ENCODE measurements around the gene DNAJC5. TPM values are rescaled to one million over a fixed set of nuclear protein-coding genes. Genes with fewer than 3 reads are reported as not detected.
A peak's percentile ranks its signal among the peaks of the same experiment; 100 is the strongest.

The DNAJC5 gene
- total RNA-seq, 1 experiment from 2014 or later = 79.9 TPM

DNA sequence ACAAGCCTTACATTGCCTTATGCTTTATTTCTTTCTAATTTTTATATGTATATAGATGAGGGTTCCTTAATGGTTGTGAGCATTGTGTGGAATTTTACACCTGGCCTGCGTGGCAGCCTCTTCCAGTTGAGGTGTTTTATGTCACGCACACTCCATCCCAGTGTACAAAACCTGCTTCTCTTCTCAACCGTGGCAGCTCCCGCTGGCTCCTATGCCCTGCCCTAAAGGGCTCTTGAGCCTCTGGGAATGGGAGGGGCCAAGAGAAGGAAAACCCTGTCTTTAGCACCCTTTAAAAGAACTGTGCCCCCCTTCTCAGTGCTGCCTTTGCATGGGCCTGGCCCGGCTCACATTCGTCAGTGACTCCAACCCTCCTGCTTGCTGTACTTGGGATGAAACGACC, 4.3 kb upstream of the DNAJC5 start:
- Mint-ChIP-seq H3K36me3 (ENCODE audit: insufficient read depth, unreplicated experiment) (peaks cover 85% of the 10 kb centered on the region), H3K9me3 (ENCODE audit: low read depth, unreplicated experiment) (no peaks in the 10 kb centered on the region), H3K4me1 (ENCODE audit: low read depth, unreplicated experiment) (peaks cover 25% of the 10 kb centered on the region), H3K27ac (ENCODE audit: unreplicated experiment) (no peak overlapping the region), H3K27me3 (ENCODE audit: unreplicated experiment) (no peaks in the 10 kb centered on the region), H3K4me3 (ENCODE audit: low read depth, unreplicated experiment) (no peak overlapping the region)
- CTCF ChIA-PET = interaction anchor here (0.7 kb wide), 1 partner anchor 130 kb away, joined by 3 read pairs; no protein-coding TSS in a partner anchor
- TF ChIP-seq, protein P1, sequence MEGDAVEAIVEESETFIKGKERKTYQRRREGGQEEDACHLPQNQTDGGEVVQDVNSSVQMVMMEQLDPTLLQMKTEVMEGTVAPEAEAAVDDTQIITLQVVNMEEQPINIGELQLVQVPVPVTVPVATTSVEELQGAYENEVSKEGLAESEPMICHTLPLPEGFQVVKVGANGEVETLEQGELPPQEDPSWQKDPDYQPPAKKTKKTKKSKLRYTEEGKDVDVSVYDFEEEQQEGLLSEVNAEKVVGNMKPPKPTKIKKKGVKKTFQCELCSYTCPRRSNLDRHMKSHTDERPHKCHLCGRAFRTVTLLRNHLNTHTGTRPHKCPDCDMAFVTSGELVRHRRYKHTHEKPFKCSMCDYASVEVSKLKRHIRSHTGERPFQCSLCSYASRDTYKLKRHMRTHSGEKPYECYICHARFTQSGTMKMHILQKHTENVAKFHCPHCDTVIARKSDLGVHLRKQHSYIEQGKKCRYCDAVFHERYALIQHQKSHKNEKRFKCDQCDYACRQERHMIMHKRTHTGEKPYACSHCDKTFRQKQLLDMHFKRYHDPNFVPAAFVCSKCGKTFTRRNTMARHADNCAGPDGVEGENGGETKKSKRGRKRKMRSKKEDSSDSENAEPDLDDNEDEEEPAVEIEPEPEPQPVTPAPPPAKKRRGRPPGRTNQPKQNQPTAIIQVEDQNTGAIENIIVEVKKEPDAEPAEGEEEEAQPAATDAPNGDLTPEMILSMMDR (IDR thresholded peaks at IDR 0.05; ENCODE audit: unreplicated experiment) = no peak
- intact Hi-C loops (cut with micrococcal nuclease; ENCODE audit: unreplicated experiment) = loop anchor here (10.0 kb wide), 1 partner anchor 164 kb away; no protein-coding TSS in a partner anchor
- no TSS peak for BruUV-seq (replicated peaks)
- DNase-seq = no peak

DNA sequence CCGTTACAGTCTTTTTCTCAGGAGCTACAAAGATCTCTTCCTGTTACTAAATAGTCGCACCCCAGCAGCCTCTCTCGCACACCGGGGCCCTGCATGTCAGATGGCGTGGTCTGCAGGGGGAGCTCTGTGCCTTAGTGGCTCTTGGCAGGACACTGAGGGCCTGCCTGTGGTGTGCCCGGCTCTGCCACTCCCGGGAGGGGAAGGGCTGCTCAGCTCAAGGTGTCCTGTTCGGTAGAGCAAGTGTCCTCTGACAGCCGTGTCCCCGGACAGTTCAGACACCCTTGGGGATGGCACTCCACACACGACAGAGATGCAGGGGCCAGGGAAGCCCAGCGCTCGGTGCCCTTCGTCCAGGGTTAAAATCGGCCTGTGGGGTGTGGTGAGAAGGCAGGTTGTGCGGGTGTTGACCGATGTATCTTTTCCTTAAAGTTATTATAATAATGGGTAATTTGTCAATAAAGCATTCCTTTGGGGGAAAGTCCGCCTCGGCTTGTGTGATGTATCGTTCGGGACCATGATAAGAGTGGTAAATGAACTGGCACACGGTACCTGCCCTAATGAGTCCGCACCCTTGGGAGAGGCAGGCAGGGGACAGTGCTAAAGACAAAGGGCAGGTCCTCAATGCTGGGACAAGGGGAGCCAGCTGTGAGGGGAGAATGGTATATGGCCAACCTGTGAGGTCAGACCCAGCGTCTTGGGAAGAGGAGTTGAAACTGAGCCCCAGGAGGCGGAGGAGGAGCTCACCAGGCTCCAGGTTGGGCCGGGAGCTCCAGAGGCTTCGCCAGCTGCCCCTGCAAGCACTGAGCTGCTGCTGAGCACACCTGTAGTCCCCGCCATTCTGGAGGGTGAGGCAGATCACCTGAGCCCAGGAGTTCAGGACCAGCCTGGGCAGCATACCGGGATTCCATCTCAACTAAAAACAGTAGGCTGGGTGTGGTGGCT, 3.6 kb upstream of the DNAJC5 start:
- Mint-ChIP-seq H3K9me3 (ENCODE audit: low read depth, unreplicated experiment) (no peaks in the 10 kb centered on the region), H3K36me3 (ENCODE audit: insufficient read depth, unreplicated experiment) (peaks cover 85% of the 10 kb centered on the region), H3K27ac (ENCODE audit: unreplicated experiment) (no peak overlapping the region), H3K4me1 (ENCODE audit: low read depth, unreplicated experiment) (peaks cover 30% of the 10 kb centered on the region), H3K4me3 (ENCODE audit: low read depth, unreplicated experiment) (no peak overlapping the region), H3K27me3 (ENCODE audit: unreplicated experiment) (no peaks in the 10 kb centered on the region)
- CTCF ChIA-PET = no interaction called here
- DNase-seq = no peak
- TF ChIP-seq, protein P1 (IDR thresholded peaks at IDR 0.05; ENCODE audit: unreplicated experiment) = no peak
- BruUV-seq (replicated peaks) = TSS peak; percentile 39
- intact Hi-C loops (cut with micrococcal nuclease; ENCODE audit: unreplicated experiment) = loop anchor here (10.0 kb wide), 1 partner anchor 163 kb away; no protein-coding TSS in a partner anchor

DNA sequence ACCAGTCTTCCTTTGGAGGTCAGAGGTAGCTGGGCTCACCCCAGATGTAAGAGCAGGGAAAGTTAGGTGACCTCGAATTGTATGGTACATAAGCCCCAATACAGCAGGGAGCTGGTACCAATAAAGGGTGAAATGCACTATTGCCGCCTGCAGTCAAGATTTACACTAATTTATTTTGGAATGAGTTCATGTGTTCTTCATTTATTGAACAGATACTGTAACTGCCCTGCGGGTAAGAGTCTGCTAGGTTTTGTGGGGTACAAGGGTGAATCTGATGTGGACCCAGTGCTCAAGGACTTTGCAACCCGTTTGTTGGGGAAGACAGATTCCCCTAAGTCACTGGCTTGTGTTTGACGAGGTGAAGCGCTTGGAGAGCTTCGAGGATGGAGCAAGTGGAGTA, 2.5 kb upstream of the DNAJC5 start:
- intact Hi-C loops (cut with micrococcal nuclease; ENCODE audit: unreplicated experiment) = loop anchor here (10.0 kb wide), 1 partner anchor 162 kb away; no protein-coding TSS in a partner anchor
- TF ChIP-seq, protein P1 (IDR thresholded peaks at IDR 0.05; ENCODE audit: unreplicated experiment) = no peak
- Mint-ChIP-seq H3K27ac (ENCODE audit: unreplicated experiment) (peak overlapping the region; percentile 48), H3K36me3 (ENCODE audit: insufficient read depth, unreplicated experiment) (peaks cover 83% of the 10 kb centered on the region), H3K9me3 (ENCODE audit: low read depth, unreplicated experiment) (no peaks in the 10 kb centered on the region), H3K4me1 (ENCODE audit: low read depth, unreplicated experiment) (peaks cover 39% of the 10 kb centered on the region), H3K4me3 (ENCODE audit: low read depth, unreplicated experiment) (no peak overlapping the region), H3K27me3 (ENCODE audit: unreplicated experiment) (no peaks in the 10 kb centered on the region)
- CTCF ChIA-PET = interaction anchor here (0.7 kb wide), 1 partner anchor 146 kb away, joined by 4 read pairs; no protein-coding TSS in a partner anchor
- DNase-seq = no peak
- BruUV-seq (replicated peaks) = no TSS peak

DNA sequence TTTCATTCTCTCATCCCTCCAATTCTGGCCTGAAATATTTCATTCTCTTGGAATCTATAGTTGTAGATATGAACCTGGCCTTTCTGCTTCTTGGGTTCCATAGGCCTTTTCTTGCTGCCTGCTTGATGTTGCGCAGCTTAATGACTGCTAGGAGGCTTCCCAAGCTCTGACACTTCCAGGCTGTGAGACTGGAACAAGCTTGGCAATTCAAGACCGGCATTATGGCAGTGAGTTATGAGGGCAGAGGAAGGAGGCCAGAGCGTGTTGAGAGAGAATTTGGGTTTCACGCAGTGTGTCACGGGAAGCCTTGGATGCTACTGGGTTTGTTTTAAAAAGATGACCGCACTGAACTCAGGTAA, 948 bp upstream of the DNAJC5 start:
- H3K27ac Mint-ChIP-seq (ENCODE audit: unreplicated experiment) = peak overlapping the region; percentile 60
- peak overlapping the region; percentile 72 for H3K4me3 Mint-ChIP-seq (ENCODE audit: low read depth, unreplicated experiment)
- H3K4me1 Mint-ChIP-seq (ENCODE audit: low read depth, unreplicated experiment) = peaks cover 49% of the 10 kb centered on the region
- TF ChIP-seq, protein P1 (IDR thresholded peaks at IDR 0.05; ENCODE audit: unreplicated experiment) = no peak
- H3K27me3 Mint-ChIP-seq (ENCODE audit: unreplicated experiment) = no peaks in the 10 kb centered on the region
- intact Hi-C loops (cut with micrococcal nuclease; ENCODE audit: unreplicated experiment) = loop anchor here (10.0 kb wide), 1 partner anchor 161 kb away; no protein-coding TSS in a partner anchor
- CTCF ChIA-PET = interaction anchor here (0.6 to 1.1 kb wide), 2 partner anchors 22 to 28 kb away, joined by 5 to 8 read pairs; partner anchors contain the start of gene TPD52L2
- DNase-seq = no peak
- no peaks in the 10 kb centered on the region for H3K9me3 Mint-ChIP-seq (ENCODE audit: low read depth, unreplicated experiment)
- H3K36me3 Mint-ChIP-seq (ENCODE audit: insufficient read depth, unreplicated experiment) = peaks cover 82% of the 10 kb centered on the region
- BruUV-seq (replicated peaks) = no TSS peak
